Peyer's patch (tissue), 4 donors: Measurements from ENCODE around the gene NOTCH2. TPM values are rescaled to one million over a fixed set of nuclear protein-coding genes. Genes with fewer than 3 reads are reported as not detected.

Experiments used
- DNase-seq, 3 donors: peaks; one replicate each; pipeline ENCODE4 v3.0.0-alpha.2; 2017 to 2019
- H3K27ac ChIP-seq, 4 donors: fragments of 200-600 bp; sonication (generic); one replicate each; pipeline ENCODE4 v1.5.1; 2016 to 2019
- H3K27me3 ChIP-seq, 2 donors: fragments of 200-600 bp; sonication (generic); one replicate each; pipeline ENCODE4 v1.5.1; 2019
- H3K36me3 ChIP-seq, 3 donors: fragments of 200-600 bp; sonication (generic); one replicate each; pipeline ENCODE4 v1.5.1; 2016 to 2019
- H3K4me1 ChIP-seq, 4 donors: fragments of 200-600 bp; sonication (generic); one replicate each; pipeline ENCODE4 v1.5.1; 2016 to 2019
- H3K4me3 ChIP-seq, 4 donors: fragments of 200-600 bp; sonication (generic); 1 replicate in 3 of 4; 2 replicates in 1 of 4; pipeline ENCODE4 v1.5.1; 2016 to 2019; ENCODE audit warnings: mild to moderate bottlenecking in 1 of 4
- H3K9me3 ChIP-seq, 4 donors: fragments of 200-600 bp; sonication (generic); one replicate each; pipeline ENCODE4 v1.5.1; 2016 to 2019; ENCODE audit warnings: mild to moderate bottlenecking in 1 of 4
- CTCF ChIP-seq, 6 experiments: fragments of 450-650 bp in 4 of 6; fragments of 200-600 bp in 2 of 6; sonication (generic) in 1 of 6; IDR thresholded peaks; one replicate each; pipeline ENCODE4 v1.5.1; 2017 to 2019; ENCODE audit warnings: antibody characterized with exemption in 6 of 6, mild to moderate bottlenecking in 3 of 6, moderate library complexity in 1 of 6
- POLR2A ChIP-seq, 2 donors: fragments of 450-650 bp; IDR thresholded peaks; one replicate each; pipeline ENCODE4 v1.5.1; 2017; ENCODE audit warnings: antibody characterized with exemption in 2 of 2, mild to moderate bottlenecking in 2 of 2, moderate library complexity in 2 of 2
- total RNA-seq, 4 donors: library from RNA; depleted of rRNA; stranded (reverse); fragments of >200 nt; gene quantifications; one replicate each; pipeline ENCODE4 v1.1.0, GENCODE V29; 2016

NOTCH2 gene
- total RNA-seq, 4 donors from 2014 or later, result 35.5 to 47.6 (median 40.3) TPM

- H3K4me3 ChIP-seq, result no peak overlapping the region
- H3K9me3 ChIP-seq, result peaks cover 0 to 7% (median 0%) of the 10 kb centered on the region in 4 donors
- H3K27ac ChIP-seq, result no peak overlapping the region
- DNase-seq, result no peak
- no peaks in the 10 kb centered on the region for H3K27me3 ChIP-seq
- no peaks in the 10 kb centered on the region for H3K4me1 ChIP-seq
- TF ChIP-seq CTCF (IDR thresholded peaks at IDR 0.05) (no peak), POLR2A (IDR thresholded peaks at IDR 0.05) (no peak)
- peaks cover under 1 to 57% (median 3%) of the 10 kb centered on the region in 3 donors for H3K36me3 ChIP-seq
Measured at GRCh38 chr1:119929643-119930315, 139.7 kb downstream of the NOTCH2 start.

GRCh38 chr1:119926553-119926952 lies 142.9 kb downstream of the NOTCH2 start:
- no peak for TF ChIP-seq POLR2A (IDR thresholded peaks at IDR 0.05)
- TF ChIP-seq CTCF (IDR thresholded peaks at IDR 0.05), result no peak

GRCh38 chr1:119924948-119925898 lies 144.2 kb downstream of the NOTCH2 start:
- Histone ChIP-seq H3K4me3 (no peak overlapping the region), H3K4me1 (no peaks in the 10 kb centered on the region), H3K27ac (no peak overlapping the region), H3K27me3 (no peaks in the 10 kb centered on the region), H3K36me3 (peaks cover 0 to 82% (median 3%) of the 10 kb centered on the region in 3 donors), H3K9me3 (no peaks in the 10 kb centered on the region)
- no peak for TF ChIP-seq CTCF (IDR thresholded peaks at IDR 0.05)
- no peak for TF ChIP-seq POLR2A (IDR thresholded peaks at IDR 0.05)
- DNase-seq, result no peak

More at GRCh38 chr1:119926553-119926952, 142.9 kb downstream of the NOTCH2 start:
- Histone ChIP-seq H3K27ac (no peak overlapping the region), H3K36me3 (peaks cover 0 to 71% (median 3%) of the 10 kb centered on the region in 3 donors), H3K4me3 (no peak overlapping the region), H3K4me1 (no peaks in the 10 kb centered on the region), H3K27me3 (no peaks in the 10 kb centered on the region), H3K9me3 (no peaks in the 10 kb centered on the region)
- no peak for DNase-seq

GRCh38 chr1:119920104-119920968 lies 149.1 kb downstream of the NOTCH2 start:
- Histone ChIP-seq H3K9me3 (no peaks in the 10 kb centered on the region), H3K4me3 (no peak overlapping the region), H3K27ac (no peak overlapping the region), H3K27me3 (no peaks in the 10 kb centered on the region), H3K36me3 (peaks cover 0 to 98% (median 0%) of the 10 kb centered on the region in 3 donors), H3K4me1 (no peaks in the 10 kb centered on the region)
- TF ChIP-seq POLR2A (IDR thresholded peaks at IDR 0.05), result no peak
- no peak for DNase-seq

GRCh38 chr1:119919241-119919640 lies 150.2 kb downstream of the NOTCH2 start:
- H3K4me1 ChIP-seq, result no peaks in the 10 kb centered on the region
- no peak for DNase-seq
- no peaks in the 10 kb centered on the region for H3K9me3 ChIP-seq
- TF ChIP-seq CTCF (IDR thresholded peaks at IDR 0.05) (no peak), POLR2A (IDR thresholded peaks at IDR 0.05) (no peak)
- H3K27me3 ChIP-seq, result no peaks in the 10 kb centered on the region
- no peak overlapping the region for H3K4me3 ChIP-seq
- peaks cover 0 to 98% (median 0%) of the 10 kb centered on the region in 3 donors for H3K36me3 ChIP-seq
- H3K27ac ChIP-seq, result no peak overlapping the region
